Endodermal cell (in vitro differentiated cells): ENCODE measurements around the gene TNRC6C. TPM values are rescaled to one million over a fixed set of nuclear protein-coding genes. Genes with fewer than 3 reads are reported as not detected.

Experiments used
- DNase-seq: peaks from one replicate; pipeline ENCODE4 v3.0.0-alpha.2; 2017
- H3K27ac ChIP-seq: 2 replicates; pipeline ENCODE4 v1.5.1; 2013; ENCODE audit warnings: mild to moderate bottlenecking, low read depth, low read length, moderate library complexity
- H3K27me3 ChIP-seq: 2 replicates; pipeline ENCODE4 v1.6.1; 2013; ENCODE audit warnings: mild to moderate bottlenecking, low read length, moderate library complexity; ENCODE audit not compliant: insufficient read depth, control insufficient read depth, poor library complexity, severe bottlenecking
- H3K36me3 ChIP-seq: 2 replicates; pipeline ENCODE4 v1.7.0; 2013; ENCODE audit warnings: mild to moderate bottlenecking, low read length, moderate library complexity; ENCODE audit not compliant: control insufficient read depth, insufficient read depth
- H3K4me1 ChIP-seq: one replicate; pipeline ENCODE4 v1.7.0; 2013; ENCODE audit warnings: low read length; ENCODE audit not compliant: control insufficient read depth, insufficient read depth
- H3K4me3 ChIP-seq: 2 replicates; pipeline ENCODE4 v1.5.1; 2013; ENCODE audit warnings: mild to moderate bottlenecking, low read length, moderate library complexity
- H3K9ac ChIP-seq: 2 replicates; pipeline ENCODE4 v1.6.1; 2013; ENCODE audit warnings: mild to moderate bottlenecking, low read length, moderate library complexity; ENCODE audit not compliant: poor library complexity, severe bottlenecking; ENCODE audit errors: extremely low read depth
- H3K9me3 ChIP-seq: 2 replicates; pipeline ENCODE4 v1.6.1; 2013; ENCODE audit warnings: mild to moderate bottlenecking, low read length, moderate library complexity; ENCODE audit not compliant: control insufficient read depth
- H3K27ac Mint-ChIP-seq: 2 replicates; pipeline ENCODE4 v1.8.0; 2020; ENCODE audit warnings: mixed read lengths
- H3K27me3 Mint-ChIP-seq: 2 replicates; pipeline ENCODE4 v1.8.0; 2021; ENCODE audit warnings: mild to moderate bottlenecking, mixed read lengths; ENCODE audit not compliant: insufficient read depth
- H3K36me3 Mint-ChIP-seq: 2 replicates; pipeline ENCODE4 v1.8.0; 2020; ENCODE audit warnings: low read depth, mixed read lengths
- H3K4me1 Mint-ChIP-seq: 2 replicates; pipeline ENCODE4 v1.8.0; 2020; ENCODE audit warnings: mixed read lengths
- H3K4me3 Mint-ChIP-seq: 2 replicates; pipeline ENCODE4 v1.8.0; 2020; ENCODE audit warnings: mild to moderate bottlenecking, moderate library complexity, mixed read lengths
- H3K9me3 Mint-ChIP-seq: 2 replicates; pipeline ENCODE4 v1.8.0; 2020; ENCODE audit warnings: mild to moderate bottlenecking, mixed read lengths
- CTCF ChIP-seq: fragments of 200-600 bp; sonication (generic); conservative IDR thresholded peaks from 2 replicates; pipeline ENCODE4 v1.5.0; 2021; ENCODE audit warnings: antibody characterized with exemption, mild to moderate bottlenecking
- WGBS, 2 experiments: methylation state at CpG; one replicate each; pipeline versions ENCODE4 v1.1.5 to v1.1.7; 2013; ENCODE audit warnings: missing lambda C conversion rate in 2 of 2, mixed read lengths in 1 of 2; ENCODE audit not compliant: insufficient coverage in 1 of 2, insufficient read length in 1 of 2; 5-methylcytosine and 5-hydroxymethylcytosine counted together
- total RNA-seq, 2 donors: library from RNA; stranded (reverse); fragmentation: NEBNext Ultra II Directional in 1 of 2; extraction: Animal tissue kit (Norgen Biotek cat#: 25700) in 1 of 2; gene quantifications; 2 replicates in 1 of 2; 3 replicates in 1 of 2; pipeline ENCODE4 v1.2.1, GENCODE V29; 2021

The TNRC6C gene
- total RNA-seq, 2 donors from 2014 or later: 22.4 to 40.2 TPM

- H3K27me3 Mint-ChIP-seq: peaks cover 32% of the 10 kb centered on the region
- peaks cover 11% of the 10 kb centered on the region for H3K9me3 Mint-ChIP-seq
- TF ChIP-seq CTCF: no peak
- peak; percentile 57 for DNase-seq
- peaks cover 21% of the 10 kb centered on the region for H3K4me1 ChIP-seq
- no peaks in the 10 kb centered on the region for H3K27me3 ChIP-seq
- H3K36me3 Mint-ChIP-seq: no peaks in the 10 kb centered on the region
- peaks cover 59% of the 10 kb centered on the region for H3K4me1 Mint-ChIP-seq
- peaks cover 10% of the 10 kb centered on the region for H3K9me3 ChIP-seq
- no peak overlapping the region for H3K4me3 ChIP-seq
- H3K27ac ChIP-seq: no peak overlapping the region
- no peaks in the 10 kb centered on the region for H3K36me3 ChIP-seq
- no peak overlapping the region for H3K27ac Mint-ChIP-seq
- H3K4me3 Mint-ChIP-seq: no peak overlapping the region
- WGBS, 2 experiments: 89 to 90% methylated on average over 11 of the region's 11 CpGs
- no peak overlapping the region for H3K9ac ChIP-seq
Measured at GRCh38 chr17:77925831-77926543, 32.5 kb upstream of the TNRC6C start.

GRCh38 chr17:77926981-77927380, 31.5 kb upstream of the TNRC6C start:
- no peak for DNase-seq
- no peaks in the 10 kb centered on the region for H3K27me3 ChIP-seq
- Mint-ChIP-seq H3K4me1 (peaks cover 65% of the 10 kb centered on the region), H3K4me3 (no peak overlapping the region), H3K36me3 (no peaks in the 10 kb centered on the region), H3K27ac (no peak overlapping the region), H3K9me3 (peaks cover 3% of the 10 kb centered on the region), H3K27me3 (peaks cover 35% of the 10 kb centered on the region)
- 90% methylated on average over 2 of the region's 2 CpGs for WGBS, 2 experiments
- H3K4me3 ChIP-seq: no peak overlapping the region
- peaks cover under 1% of the 10 kb centered on the region for H3K9me3 ChIP-seq
- no peaks in the 10 kb centered on the region for H3K36me3 ChIP-seq
- H3K4me1 ChIP-seq: peaks cover 21% of the 10 kb centered on the region
- H3K27ac ChIP-seq: no peak overlapping the region
- H3K9ac ChIP-seq: no peak overlapping the region
- no peak for TF ChIP-seq CTCF

- Histone ChIP-seq H3K4me3 (no peak overlapping the region), H3K9ac (no peak overlapping the region), H3K27ac (no peak overlapping the region), H3K36me3 (no peaks in the 10 kb centered on the region), H3K27me3 (no peaks in the 10 kb centered on the region), H3K4me1 (peaks cover 21% of the 10 kb centered on the region), H3K9me3 (no peaks in the 10 kb centered on the region)
- Mint-ChIP-seq H3K27me3 (peaks cover 33% of the 10 kb centered on the region), H3K4me1 (peaks cover 62% of the 10 kb centered on the region), H3K9me3 (no peaks in the 10 kb centered on the region), H3K36me3 (no peaks in the 10 kb centered on the region), H3K4me3 (no peak overlapping the region), H3K27ac (no peak overlapping the region)
- peak; percentile 27 for TF ChIP-seq CTCF
- DNase-seq: peak; percentile 61
- WGBS, 2 experiments: 86 to 90% methylated on average over 16 of the region's 16 CpGs
Measured at GRCh38 chr17:77927777-77928518, 30.6 kb upstream of the TNRC6C start.
